Spleen (tissue), 7 donors: ENCODE measurements around the gene LSM3.

Experiments used
- CTCF ChIP-seq, 11 experiments: fragments of 200-600 bp in 7 of 11; fragments of 450-650 bp in 4 of 11; sonication (generic) in 4 of 11; IDR thresholded peaks in 8 of 11; conservative IDR thresholded peaks in 3 of 11; 1 replicate in 7 of 11; 2 replicates in 4 of 11; pipeline versions ENCODE4 v1.4.0 to v1.8.0; 2016 to 2021; ENCODE audit warnings: antibody characterized with exemption in 11 of 11, inconsistent platforms in 4 of 11, mild to moderate bottlenecking in 1 of 11
- POLR2AphosphoS5 ChIP-seq, 3 donors: sonication (generic); formaldehyde crosslinking; IDR thresholded peaks; one replicate each; pipeline ENCODE4 v1.5.1; 2017; ENCODE audit warnings: antibody characterized with exemption in 3 of 3
- donor health status: DM: no; HTN: no; CAD: no; lungs with moderate emphysema.
- donor health status: DM: no; HTN: no; CAD: no.
- donor health status: DM: no; HTN: no; CAD: no.

GRCh38 chr3:14243782-14244181 is 65.2 kb downstream of the LSM3 start:
- TF ChIP-seq POLR2AphosphoS5 (IDR thresholded peaks at IDR 0.05) (no peak), CTCF (IDR thresholded peaks at IDR 0.05 in 8 of 11, conservative IDR thresholded peaks at IDR 0.05 in 3 of 11) (no peak)
